B cell (primary cell): ENCODE results near the gene CDC42BPA.

Experiments
- EZH2 ChIP-seq: IDR thresholded peaks from 2 replicates; pipeline ENCODE4 v1.6.1; 2012; ENCODE audit warnings: borderline replicate concordance, low read depth, mild to moderate bottlenecking, moderate library complexity, low read length; ENCODE audit not compliant: insufficient read depth, poor library complexity, severe bottlenecking
- TF ChIP-seq, protein P1 (sequence below): fragments of 200-600 bp; IDR thresholded peaks from one replicate; pipeline ENCODE4 v1.8.0; 2022; ENCODE audit warnings: antibody characterized with exemption, mild to moderate bottlenecking

DNA sequence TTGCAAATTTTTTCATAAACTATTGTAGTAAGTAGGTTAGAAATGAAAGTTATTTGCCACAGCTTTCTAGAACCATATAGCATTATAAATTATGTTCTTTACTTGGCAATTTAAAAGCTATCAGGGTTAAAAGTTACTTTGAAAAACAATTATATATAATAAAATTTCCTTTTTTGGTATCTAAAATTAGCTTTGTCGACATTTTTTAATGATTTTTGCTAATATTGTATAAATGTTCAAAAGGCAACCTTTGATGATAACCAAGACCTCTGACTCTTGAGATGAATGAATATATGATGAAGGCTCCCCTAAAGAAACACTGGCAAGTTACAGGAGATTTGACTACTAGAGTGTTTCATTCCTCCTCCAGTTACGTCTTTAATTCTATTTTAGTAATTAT, 121.2 kb downstream of the CDC42BPA start:
- TF ChIP-seq, protein P1, sequence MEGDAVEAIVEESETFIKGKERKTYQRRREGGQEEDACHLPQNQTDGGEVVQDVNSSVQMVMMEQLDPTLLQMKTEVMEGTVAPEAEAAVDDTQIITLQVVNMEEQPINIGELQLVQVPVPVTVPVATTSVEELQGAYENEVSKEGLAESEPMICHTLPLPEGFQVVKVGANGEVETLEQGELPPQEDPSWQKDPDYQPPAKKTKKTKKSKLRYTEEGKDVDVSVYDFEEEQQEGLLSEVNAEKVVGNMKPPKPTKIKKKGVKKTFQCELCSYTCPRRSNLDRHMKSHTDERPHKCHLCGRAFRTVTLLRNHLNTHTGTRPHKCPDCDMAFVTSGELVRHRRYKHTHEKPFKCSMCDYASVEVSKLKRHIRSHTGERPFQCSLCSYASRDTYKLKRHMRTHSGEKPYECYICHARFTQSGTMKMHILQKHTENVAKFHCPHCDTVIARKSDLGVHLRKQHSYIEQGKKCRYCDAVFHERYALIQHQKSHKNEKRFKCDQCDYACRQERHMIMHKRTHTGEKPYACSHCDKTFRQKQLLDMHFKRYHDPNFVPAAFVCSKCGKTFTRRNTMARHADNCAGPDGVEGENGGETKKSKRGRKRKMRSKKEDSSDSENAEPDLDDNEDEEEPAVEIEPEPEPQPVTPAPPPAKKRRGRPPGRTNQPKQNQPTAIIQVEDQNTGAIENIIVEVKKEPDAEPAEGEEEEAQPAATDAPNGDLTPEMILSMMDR = no peak
- no peak for TF ChIP-seq EZH2
